MCF 10A (cell line): ENCODE results near the gene CHD5. TPM values are rescaled to one million over a fixed set of nuclear protein-coding genes. Genes with fewer than 3 reads are reported as not detected.
A peak's percentile ranks its signal among the peaks of the same experiment; 100 is the strongest.

Experiments
- BruUV-seq: library from RNA; stranded (reverse); fragments of 400-500 nt; replicated peaks from 2 replicates; lab custom pipeline; 2021; lab: Mats Ljungman, UMichigan
- CTCF ChIA-PET: fragments of 300-600 bp; sonication (Branson Sonifier 250); formaldehyde crosslinking; extraction: SDS; loops from one replicate; lab custom pipeline; 2021; ENCODE audit warnings: antibody characterized with exemption, inconsistent platforms; lab: Yijun Ruan, JAX
- POLR2A ChIA-PET: fragments of 300-600, 350-650 bp; sonication (Branson Sonifier 250); formaldehyde crosslinking; extraction: SDS; loops from one replicate; lab custom pipeline; 2020; ENCODE audit warnings: antibody characterized with exemption, inconsistent platforms; lab: Yijun Ruan, JAX
- DNase-seq: peaks from one replicate; pipeline ENCODE4 v3.0.0-alpha.2; 2018; ENCODE audit not compliant: unreplicated experiment
- H3K27ac Mint-ChIP-seq: one replicate; pipeline ENCODE4 v1.8.0; 2022; ENCODE audit warnings: mild to moderate bottlenecking, low read depth, mixed read lengths; ENCODE audit not compliant: unreplicated experiment
- H3K27me3 Mint-ChIP-seq: one replicate; pipeline ENCODE4 v1.8.0; 2022; ENCODE audit warnings: mixed read lengths; ENCODE audit not compliant: insufficient read depth, unreplicated experiment
- H3K36me3 Mint-ChIP-seq: one replicate; pipeline ENCODE4 v1.8.0; 2022; ENCODE audit warnings: mild to moderate bottlenecking, moderate library complexity, mixed read lengths; ENCODE audit not compliant: insufficient read depth, unreplicated experiment
- H3K4me1 Mint-ChIP-seq: one replicate; pipeline ENCODE4 v1.8.0; 2022; ENCODE audit warnings: mixed read lengths; ENCODE audit not compliant: insufficient read depth, unreplicated experiment
- H3K4me3 Mint-ChIP-seq: one replicate; pipeline ENCODE4 v1.8.0; 2022; ENCODE audit warnings: mild to moderate bottlenecking, moderate library complexity, mixed read lengths; ENCODE audit not compliant: unreplicated experiment
- H3K9me3 Mint-ChIP-seq: one replicate; pipeline ENCODE4 v1.8.0; 2022; ENCODE audit warnings: mixed read lengths; ENCODE audit not compliant: unreplicated experiment
- intact Hi-C: fragments of 100-400 bp; cut with micrococcal nuclease; formaldehyde crosslinking; loops from 2 replicates; pipeline ENCODE4 v1.14.1; 2022
- total RNA-seq: library from RNA; stranded (reverse); gene quantifications from 2 replicates; pipeline ENCODE4 v1.2.3, GENCODE V29; 2022
- TF ChIP-seq, protein P1 (sequence below): fragments of 200-600 bp; IDR thresholded peaks from one replicate; pipeline ENCODE4 v1.8.0; 2022; ENCODE audit warnings: antibody characterized with exemption, mild to moderate bottlenecking; ENCODE audit not compliant: unreplicated experiment

CHD5 gene
- total RNA-seq, 1 experiment from 2014 or later: 0.07 TPM

- H3K4me1 Mint-ChIP-seq: peaks cover 18% of the 10 kb centered on the region
- BruUV-seq: no TSS peak
- peaks cover 100% of the 10 kb centered on the region for H3K36me3 Mint-ChIP-seq
- ChIA-PET CTCF (interaction anchor here (0.6 kb wide), 3 partner anchors 22 to 498 kb away, joined by 3 to 5 read pairs (median 4); no protein-coding TSS in a partner anchor), POLR2A (no interaction called here)
- intact Hi-C loops: no loop called here
- TF ChIP-seq, protein P1, sequence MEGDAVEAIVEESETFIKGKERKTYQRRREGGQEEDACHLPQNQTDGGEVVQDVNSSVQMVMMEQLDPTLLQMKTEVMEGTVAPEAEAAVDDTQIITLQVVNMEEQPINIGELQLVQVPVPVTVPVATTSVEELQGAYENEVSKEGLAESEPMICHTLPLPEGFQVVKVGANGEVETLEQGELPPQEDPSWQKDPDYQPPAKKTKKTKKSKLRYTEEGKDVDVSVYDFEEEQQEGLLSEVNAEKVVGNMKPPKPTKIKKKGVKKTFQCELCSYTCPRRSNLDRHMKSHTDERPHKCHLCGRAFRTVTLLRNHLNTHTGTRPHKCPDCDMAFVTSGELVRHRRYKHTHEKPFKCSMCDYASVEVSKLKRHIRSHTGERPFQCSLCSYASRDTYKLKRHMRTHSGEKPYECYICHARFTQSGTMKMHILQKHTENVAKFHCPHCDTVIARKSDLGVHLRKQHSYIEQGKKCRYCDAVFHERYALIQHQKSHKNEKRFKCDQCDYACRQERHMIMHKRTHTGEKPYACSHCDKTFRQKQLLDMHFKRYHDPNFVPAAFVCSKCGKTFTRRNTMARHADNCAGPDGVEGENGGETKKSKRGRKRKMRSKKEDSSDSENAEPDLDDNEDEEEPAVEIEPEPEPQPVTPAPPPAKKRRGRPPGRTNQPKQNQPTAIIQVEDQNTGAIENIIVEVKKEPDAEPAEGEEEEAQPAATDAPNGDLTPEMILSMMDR: no peak
- H3K27me3 Mint-ChIP-seq: no peaks in the 10 kb centered on the region
- H3K9me3 Mint-ChIP-seq: no peaks in the 10 kb centered on the region
- no peak overlapping the region for H3K4me3 Mint-ChIP-seq
- no peak for DNase-seq
- H3K27ac Mint-ChIP-seq: no peak overlapping the region
Measured at GRCh38 chr1:6191968-6192367, 11.8 kb upstream of the CHD5 start.

- Mint-ChIP-seq H3K4me3 (no peak overlapping the region), H3K4me1 (peaks cover 11% of the 10 kb centered on the region), H3K27ac (no peak overlapping the region), H3K27me3 (no peaks in the 10 kb centered on the region), H3K36me3 (peaks cover 93% of the 10 kb centered on the region), H3K9me3 (no peaks in the 10 kb centered on the region)
- peak; percentile 79 for DNase-seq
- TF ChIP-seq, protein P1: no peak
- intact Hi-C loops: no loop called here
- ChIA-PET CTCF (interaction anchor here (0.7 to 1.0 kb wide), 3 partner anchors 33 to 118 kb away, joined by 3 read pairs; no protein-coding TSS in a partner anchor), POLR2A (interaction anchor here (0.7 to 1.5 kb wide), 4 partner anchors 8 to 11 kb away, joined by 3 to 8 read pairs (median 4); no protein-coding TSS in a partner anchor)
- no TSS peak for BruUV-seq
Measured at GRCh38 chr1:6188466-6188865, 8.3 kb upstream of the CHD5 start.

DNA sequence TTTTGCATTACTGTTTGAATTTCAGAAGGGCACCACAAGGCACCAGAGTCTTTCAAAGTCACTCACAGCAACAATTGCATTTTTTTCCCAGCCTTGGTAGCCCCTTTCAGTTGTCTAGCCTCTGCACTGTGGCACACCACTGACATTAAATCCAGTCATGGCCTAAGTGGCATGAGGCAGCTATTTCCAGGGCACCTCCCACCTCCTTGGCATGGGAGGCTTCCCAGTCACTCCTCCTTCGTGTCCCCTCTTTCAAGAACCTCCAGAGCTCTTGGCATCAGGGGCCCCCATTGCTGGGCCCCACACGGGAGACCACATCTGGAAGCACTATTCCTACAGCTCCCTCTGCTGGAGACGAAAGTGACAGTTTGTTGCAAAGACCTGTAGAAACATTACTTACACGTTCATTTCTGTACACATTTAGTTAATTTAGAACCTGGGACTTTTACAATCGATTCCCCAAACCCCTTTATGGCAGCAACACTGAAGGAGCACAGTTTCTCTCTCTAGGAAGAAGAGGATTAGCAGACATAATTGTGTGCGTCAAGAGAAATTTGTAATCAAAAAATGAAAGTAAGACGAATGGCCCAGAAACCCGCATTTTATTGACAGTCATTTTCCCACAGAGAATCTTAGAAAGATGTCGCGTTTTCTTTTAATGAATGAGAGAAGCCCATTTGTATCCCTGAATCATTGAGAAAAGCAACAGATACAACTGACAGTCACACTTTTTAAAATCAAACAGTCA is 5.7 kb upstream of the CHD5 start:
- DNase-seq: peak; percentile 49
- TF ChIP-seq, protein P1: peak; percentile 38
- Mint-ChIP-seq H3K4me1 (peaks cover 6% of the 10 kb centered on the region), H3K36me3 (peaks cover 70% of the 10 kb centered on the region), H3K4me3 (no peak overlapping the region), H3K27me3 (peaks cover 12% of the 10 kb centered on the region), H3K27ac (no peak overlapping the region), H3K9me3 (no peaks in the 10 kb centered on the region)
- ChIA-PET POLR2A (interaction anchor here (0.6 to 1.2 kb wide), 3 partner anchors 13 to 61 kb away, joined by 3 to 4 read pairs (median 3); no protein-coding TSS in a partner anchor), CTCF (interaction anchor here (0.6 to 1.5 kb wide), 11 partner anchors 9 to 237 kb away, joined by 3 to 7 read pairs (median 4); no protein-coding TSS in a partner anchor)
- intact Hi-C loops: loop anchor here (1.0 kb wide), 1 partner anchor 77 kb away; no protein-coding TSS in a partner anchor
- BruUV-seq: no TSS peak

- ChIA-PET POLR2A (interaction anchor here (0.9 to 1.2 kb wide), 2 partner anchors 13 to 61 kb away, joined by 3 to 4 read pairs; no protein-coding TSS in a partner anchor), CTCF (interaction anchor here (0.6 to 1.5 kb wide), 11 partner anchors 8 to 237 kb away, joined by 3 to 7 read pairs (median 4); no protein-coding TSS in a partner anchor)
- TF ChIP-seq, protein P1: no peak
- intact Hi-C loops: loop anchor here (1.0 kb wide), 1 partner anchor 76 kb away; no protein-coding TSS in a partner anchor
- peaks cover 6% of the 10 kb centered on the region for H3K4me1 Mint-ChIP-seq
- no peaks in the 10 kb centered on the region for H3K9me3 Mint-ChIP-seq
- BruUV-seq: no TSS peak
- peaks cover 12% of the 10 kb centered on the region for H3K27me3 Mint-ChIP-seq
- no peak overlapping the region for H3K27ac Mint-ChIP-seq
- H3K36me3 Mint-ChIP-seq: peaks cover 64% of the 10 kb centered on the region
- no peak overlapping the region for H3K4me3 Mint-ChIP-seq
- DNase-seq: no peak
Measured at GRCh38 chr1:6185151-6185550, 5.0 kb upstream of the CHD5 start.
